Esophagus squamous epithelium (tissue), 5 donors: Measurements from ENCODE around the gene KRTAP10-10. TPM values are rescaled to one million over a fixed set of nuclear protein-coding genes. Genes with fewer than 3 reads are reported as not detected.

Experiments
- DNase-seq: peaks from one replicate; lab custom pipeline; 2025; lab: John Stamatoyannopoulos, UW
- H3K27ac ChIP-seq, 4 donors: fragments of 200-600 bp; sonication (generic); one replicate each; pipeline ENCODE4 v1.5.1; 2016 to 2019; ENCODE audit warnings: mild to moderate bottlenecking in 1 of 4
- H3K27me3 ChIP-seq, 4 donors: fragments of 200-600 bp; sonication (generic); 1 replicate in 3 of 4; 2 replicates in 1 of 4; pipeline versions ENCODE4 v1.5.1 to v1.6.0; 2017 to 2021; ENCODE audit warnings: antibody characterized with exemption in 1 of 4
- H3K36me3 ChIP-seq, 3 donors: fragments of 200-600 bp; sonication (generic); one replicate each; pipeline ENCODE4 v1.5.1; 2016 to 2019
- H3K4me1 ChIP-seq, 3 donors: fragments of 200-600 bp; sonication (generic); one replicate each; pipeline ENCODE4 v1.5.1; 2017 to 2019
- H3K4me3 ChIP-seq, 4 donors: fragments of 200-600 bp; sonication (generic); 1 replicate in 3 of 4; 2 replicates in 1 of 4; pipeline ENCODE4 v1.5.1; 2016 to 2019; ENCODE audit warnings: mild to moderate bottlenecking in 2 of 4, moderate library complexity in 1 of 4
- H3K9me3 ChIP-seq, 3 donors: fragments of 200-600 bp; sonication (generic); one replicate each; pipeline ENCODE4 v1.5.1; 2016 to 2019
- POLR2A ChIP-seq, 4 donors: fragments of 450-650 bp; IDR thresholded peaks; one replicate each; pipeline ENCODE4 v1.6.1; 2017; ENCODE audit warnings: antibody characterized with exemption in 4 of 4, mild to moderate bottlenecking in 4 of 4, moderate library complexity in 3 of 4
- WGBS, 2 donors: methylation state at CpG; one replicate each; pipeline ENCODE4 v1.1.5; 2018; 5-methylcytosine and 5-hydroxymethylcytosine counted together
- intact Hi-C: fragments of 100-400 bp; cut with DNase I; formaldehyde crosslinking; loops from one replicate; pipeline ENCODE4 v1.15.0; 2022
- total RNA-seq, 4 donors: library from RNA; depleted of rRNA; stranded (reverse); fragments of >200 nt; gene quantifications; one replicate each; pipeline ENCODE4 v1.1.0, GENCODE V29; 2016
- TF ChIP-seq, protein P1 (sequence below), 6 experiments: fragments of 450-650 bp in 4 of 6; fragments of 200-600 bp in 2 of 6; sonication (generic) in 2 of 6; IDR thresholded peaks; one replicate each; pipeline ENCODE4 v1.5.1; 2016 to 2019; ENCODE audit warnings: antibody characterized with exemption in 6 of 6, mild to moderate bottlenecking in 4 of 6, moderate library complexity in 4 of 6
- donor health status: DM: yes; HTN: yes; CAD: no.

The KRTAP10-10 gene
- total RNA-seq, 4 donors from 2014 or later: not detected

DNA sequence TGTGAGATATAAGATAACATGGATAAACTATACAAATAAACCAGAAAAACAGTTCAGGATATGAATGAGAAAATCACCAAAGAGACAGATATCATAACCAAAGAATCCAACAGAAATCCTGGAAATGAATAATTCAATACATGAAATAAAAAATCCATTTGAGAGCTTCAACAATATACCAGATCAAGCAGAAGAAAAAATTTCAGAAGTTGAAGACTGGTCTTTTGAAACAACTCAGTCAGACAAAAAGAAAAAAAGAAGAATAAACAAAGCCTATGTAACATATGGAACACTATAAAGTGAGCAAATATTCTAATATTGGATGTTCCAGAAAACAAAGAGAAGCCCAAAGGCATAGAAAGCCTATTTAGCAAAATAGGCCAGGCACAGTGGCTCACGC, 34.8 kb downstream of the KRTAP10-10 start:
- Histone ChIP-seq H3K27me3 (peaks cover 0 to 26% (median 0%) of the 10 kb centered on the region in 4 donors), H3K27ac (no peak overlapping the region), H3K9me3 (peaks cover 0 to 31% (median 11%) of the 10 kb centered on the region in 3 donors), H3K4me3 (no peak overlapping the region), H3K4me1 (no peaks in the 10 kb centered on the region), H3K36me3 (no peaks in the 10 kb centered on the region)
- intact Hi-C loops: no loop called here
- no peak for DNase-seq
- WGBS, 2 donors: 76 to 80% methylated on average over 1 of the region's 1 CpG
- TF ChIP-seq, protein P1, sequence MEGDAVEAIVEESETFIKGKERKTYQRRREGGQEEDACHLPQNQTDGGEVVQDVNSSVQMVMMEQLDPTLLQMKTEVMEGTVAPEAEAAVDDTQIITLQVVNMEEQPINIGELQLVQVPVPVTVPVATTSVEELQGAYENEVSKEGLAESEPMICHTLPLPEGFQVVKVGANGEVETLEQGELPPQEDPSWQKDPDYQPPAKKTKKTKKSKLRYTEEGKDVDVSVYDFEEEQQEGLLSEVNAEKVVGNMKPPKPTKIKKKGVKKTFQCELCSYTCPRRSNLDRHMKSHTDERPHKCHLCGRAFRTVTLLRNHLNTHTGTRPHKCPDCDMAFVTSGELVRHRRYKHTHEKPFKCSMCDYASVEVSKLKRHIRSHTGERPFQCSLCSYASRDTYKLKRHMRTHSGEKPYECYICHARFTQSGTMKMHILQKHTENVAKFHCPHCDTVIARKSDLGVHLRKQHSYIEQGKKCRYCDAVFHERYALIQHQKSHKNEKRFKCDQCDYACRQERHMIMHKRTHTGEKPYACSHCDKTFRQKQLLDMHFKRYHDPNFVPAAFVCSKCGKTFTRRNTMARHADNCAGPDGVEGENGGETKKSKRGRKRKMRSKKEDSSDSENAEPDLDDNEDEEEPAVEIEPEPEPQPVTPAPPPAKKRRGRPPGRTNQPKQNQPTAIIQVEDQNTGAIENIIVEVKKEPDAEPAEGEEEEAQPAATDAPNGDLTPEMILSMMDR (IDR thresholded peaks at IDR 0.05): no peak
- no peak for TF ChIP-seq POLR2A (IDR thresholded peaks at IDR 0.05)

DNA sequence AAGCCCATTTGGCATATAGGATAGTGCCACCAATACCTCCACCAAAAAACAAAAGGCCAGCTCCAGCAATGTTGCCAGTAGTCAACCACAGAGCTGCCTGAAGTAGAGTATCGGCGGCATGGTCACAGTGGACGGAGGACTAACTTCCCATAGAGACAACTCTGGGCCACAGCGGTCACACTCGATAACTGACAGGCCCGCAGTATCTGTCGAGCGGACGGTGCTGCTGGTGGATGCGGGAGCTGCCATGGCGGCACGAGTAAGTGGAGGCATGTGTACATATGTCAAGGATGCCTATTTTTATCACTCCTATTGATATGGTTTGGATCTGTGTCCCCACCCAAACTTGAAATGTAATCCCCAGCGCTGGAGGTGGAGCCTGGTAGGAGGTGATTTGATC, 40.7 kb downstream of the KRTAP10-10 start:
- DNase-seq: no peak
- Histone ChIP-seq H3K27ac (no peak overlapping the region), H3K9me3 (peaks cover 0 to 7% (median under 1%) of the 10 kb centered on the region in 3 donors), H3K27me3 (peaks cover 0 to 15% (median 0%) of the 10 kb centered on the region in 4 donors), H3K4me3 (no peak overlapping the region), H3K4me1 (no peaks in the 10 kb centered on the region), H3K36me3 (no peaks in the 10 kb centered on the region)
- intact Hi-C loops: no loop called here
- WGBS, 2 donors: 91 to 92% methylated on average over 11 to 13 of the region's 13 CpGs
- TF ChIP-seq, protein P1 (IDR thresholded peaks at IDR 0.05): no peak
- TF ChIP-seq POLR2A (IDR thresholded peaks at IDR 0.05): no peak

DNA sequence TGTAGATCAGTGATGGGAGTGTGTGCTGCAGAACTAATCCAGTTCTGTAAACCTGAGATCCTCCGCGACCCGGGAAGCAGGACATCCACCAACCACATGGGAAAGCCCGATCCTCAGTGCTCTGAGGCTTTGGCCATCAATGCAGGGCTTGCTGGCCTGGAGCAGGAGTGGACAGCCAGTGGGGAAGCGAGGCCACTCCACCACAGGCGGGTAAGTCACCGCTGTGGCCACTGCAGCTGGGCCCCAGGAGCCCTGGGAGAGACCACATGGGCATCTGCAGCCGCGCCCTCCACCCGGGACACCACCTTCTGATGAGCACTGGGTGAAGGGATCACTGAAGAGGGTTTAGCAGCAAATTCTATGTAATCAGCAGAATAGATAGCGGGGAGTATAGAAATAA, 44.0 kb downstream of the KRTAP10-10 start:
- no peak overlapping the region for H3K27ac ChIP-seq
- no peak for DNase-seq
- H3K4me3 ChIP-seq: no peak overlapping the region
- TF ChIP-seq POLR2A (IDR thresholded peaks at IDR 0.05): no peak
- TF ChIP-seq, protein P1 (IDR thresholded peaks at IDR 0.05): no peak
- 60 to 87% methylated on average over 8 to 10 of the region's 11 CpGs for WGBS, 2 donors
- no peaks in the 10 kb centered on the region for H3K4me1 ChIP-seq
- no peaks in the 10 kb centered on the region for H3K9me3 ChIP-seq
- no peaks in the 10 kb centered on the region for H3K36me3 ChIP-seq
- intact Hi-C loops: no loop called here
- H3K27me3 ChIP-seq: peaks cover 0 to 30% (median 0%) of the 10 kb centered on the region in 4 donors

DNA sequence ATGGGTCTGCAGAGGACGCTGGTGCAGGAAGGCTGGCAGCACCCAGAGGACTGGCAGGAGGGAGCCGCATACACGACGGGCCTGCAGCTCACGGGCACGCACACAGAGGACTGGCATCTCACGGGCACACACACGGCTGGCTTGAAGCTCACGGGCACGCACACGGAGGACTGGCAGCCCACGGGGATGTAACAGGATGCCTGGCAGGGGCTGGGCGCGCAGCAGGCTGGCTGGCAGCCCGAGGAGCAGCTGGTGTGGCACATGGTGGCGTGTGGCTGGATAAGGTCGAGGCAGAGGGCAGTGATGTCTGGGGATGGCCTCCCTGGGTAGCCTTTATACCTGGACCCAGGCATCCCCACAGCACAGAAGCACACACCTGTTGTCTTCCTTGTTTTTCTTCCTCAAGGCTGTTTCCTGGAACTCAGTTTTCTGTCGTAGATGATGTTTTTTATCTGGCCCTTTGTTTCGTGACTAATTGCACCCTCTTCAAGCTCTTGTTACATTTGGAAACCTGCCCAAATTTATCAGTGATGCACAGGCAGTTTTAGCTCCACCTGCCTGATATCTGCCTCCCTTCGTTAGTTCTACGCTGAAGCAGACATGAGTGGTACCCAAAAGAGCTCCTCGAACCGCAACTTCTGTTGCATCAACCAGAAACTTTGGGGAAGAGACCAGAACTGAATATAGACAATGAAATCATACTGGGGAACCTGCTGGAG, 44.9 kb downstream of the KRTAP10-10 start, which contains the start of gene KRTAP12-1:
KRTAP12-1 (minus strand) TSS at position 303 of the 719 bp plus-strand sequence; CDS start at position 263, 40 bp downstream.
- peaks cover 0 to 39% (median 0%) of the 10 kb centered on the region in 4 donors for H3K27me3 ChIP-seq
- intact Hi-C loops: no loop called here
- DNase-seq: no peak
- no peak within 1 kb of the TSS for H3K4me3 ChIP-seq
- TF ChIP-seq, protein P1 (IDR thresholded peaks at IDR 0.05): no peak
- no peak for TF ChIP-seq POLR2A (IDR thresholded peaks at IDR 0.05)
- no peaks in the 10 kb centered on the region for H3K4me1 ChIP-seq
- no peaks in the 10 kb centered on the region for H3K36me3 ChIP-seq
- WGBS, 2 donors: 58 to 72% methylated on average over 8 to 22 of the region's 23 CpGs
- H3K9me3 ChIP-seq: no peaks in the 10 kb centered on the region
- no peak within 1 kb of the TSS for H3K27ac ChIP-seq

DNA sequence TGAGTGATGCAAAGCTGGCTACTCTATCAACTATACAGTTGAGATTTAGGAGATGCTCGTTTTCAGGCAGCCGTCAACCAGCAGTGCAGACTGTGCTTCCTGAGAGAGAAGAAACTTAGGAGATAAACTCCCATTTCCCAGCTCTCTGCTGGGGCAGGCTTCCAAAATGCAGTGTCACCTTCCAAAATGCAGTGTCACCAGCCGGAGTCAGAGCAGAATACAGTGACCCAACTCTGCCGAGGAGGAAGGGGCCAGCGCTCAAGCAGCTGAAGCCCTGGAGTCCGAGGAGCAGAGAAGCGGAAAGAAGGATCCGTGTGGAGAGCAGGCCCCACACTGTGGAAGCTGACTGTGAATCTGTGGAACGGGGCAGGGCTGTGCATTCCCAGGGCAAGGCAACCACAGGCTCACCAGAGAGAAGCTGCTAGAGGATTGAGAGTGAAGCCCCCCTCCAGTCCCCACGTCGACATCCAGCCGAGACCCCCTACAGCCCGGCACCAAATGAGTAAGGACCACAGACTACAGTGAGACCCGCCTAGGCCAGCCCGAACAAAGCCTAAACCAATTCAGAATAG, 45.5 kb downstream of the KRTAP10-10 start:
- Histone ChIP-seq H3K27me3 (peaks cover 0 to 46% (median 0%) of the 10 kb centered on the region in 4 donors), H3K9me3 (no peaks in the 10 kb centered on the region), H3K4me3 (no peak overlapping the region), H3K4me1 (no peaks in the 10 kb centered on the region), H3K36me3 (no peaks in the 10 kb centered on the region), H3K27ac (no peak overlapping the region)
- 73 to 78% methylated on average over 10 to 13 of the region's 15 CpGs for WGBS, 2 donors
- no peak for DNase-seq
- intact Hi-C loops: no loop called here
- no peak for TF ChIP-seq POLR2A (IDR thresholded peaks at IDR 0.05)
- TF ChIP-seq, protein P1 (IDR thresholded peaks at IDR 0.05): no peak
